Cardiac fibroblast (primary cell): ENCODE measurements around the gene CTDSPL.

Experiments used
- DNase-seq, 2 donors: peaks; one replicate each; pipeline versions ENCODE4 v3.0.0 to v3.0.0-alpha.2; 2010; ENCODE audit warnings: low read depth in 2 of 2
- H3K4me3 ChIP-seq, 2 donors: replicated peaks in 1 of 2; 1 replicate in 1 of 2; 2 replicates in 1 of 2; pipeline ENCODE4 v1.5.1; 2011; ENCODE audit warnings: low read depth in 2 of 2, low read length in 2 of 2, mild to moderate bottlenecking in 2 of 2, moderate library complexity in 1 of 2
- CTCF ChIP-seq: IDR thresholded peaks from one replicate; pipeline ENCODE4 v1.5.1; 2011; ENCODE audit warnings: low read depth, mild to moderate bottlenecking, low read length, inconsistent platforms

CTDSPL gene

GRCh38 chr3:37909067-37909911 lies 47.6 kb downstream of the CTDSPL start:
- DNase-seq = peak; percentile 45 to 61
- no peak for TF ChIP-seq CTCF
- no peak overlapping the region for H3K4me3 ChIP-seq

- DNase-seq = no peak
- TF ChIP-seq CTCF = no peak
- no peak overlapping the region for H3K4me3 ChIP-seq
Measured at GRCh38 chr3:37910671-37911400, 49.2 kb downstream of the CTDSPL start.

- TF ChIP-seq CTCF = peak; percentile 19
- H3K4me3 ChIP-seq = no peak overlapping the region
- DNase-seq = no peak
Measured at GRCh38 chr3:37912052-37912733, 50.5 kb downstream of the CTDSPL start.

- no peak overlapping the region for H3K4me3 ChIP-seq
- no peak for DNase-seq
- no peak for TF ChIP-seq CTCF
Measured at GRCh38 chr3:37913522-37913921, 51.8 kb downstream of the CTDSPL start.

GRCh38 chr3:37916685-37917084 lies 55.0 kb downstream of the CTDSPL start:
- DNase-seq = no peak
- no peak overlapping the region for H3K4me3 ChIP-seq
- TF ChIP-seq CTCF = no peak

- DNase-seq = no peak
- H3K4me3 ChIP-seq = no peak overlapping the region
- no peak for TF ChIP-seq CTCF
Measured at GRCh38 chr3:37918627-37919026, 56.9 kb downstream of the CTDSPL start.
